GM18867 (cell line): ENCODE data around the gene THAP9.
"Not testable (repeated sequence)": the region's sequence is repeated elsewhere in the genome, so short reads cannot be mapped to it uniquely, and the experiment has no call there.

ENCODE experiments used
- ATAC-seq: cut with Tn5 transposase; IDR thresholded peaks from one replicate; pipeline ENCODE4 v1.9.1; 2021; ENCODE audit warnings: mild to moderate bottlenecking, moderate library complexity; ENCODE audit not compliant: unreplicated experiment

The THAP9 gene

DNA sequence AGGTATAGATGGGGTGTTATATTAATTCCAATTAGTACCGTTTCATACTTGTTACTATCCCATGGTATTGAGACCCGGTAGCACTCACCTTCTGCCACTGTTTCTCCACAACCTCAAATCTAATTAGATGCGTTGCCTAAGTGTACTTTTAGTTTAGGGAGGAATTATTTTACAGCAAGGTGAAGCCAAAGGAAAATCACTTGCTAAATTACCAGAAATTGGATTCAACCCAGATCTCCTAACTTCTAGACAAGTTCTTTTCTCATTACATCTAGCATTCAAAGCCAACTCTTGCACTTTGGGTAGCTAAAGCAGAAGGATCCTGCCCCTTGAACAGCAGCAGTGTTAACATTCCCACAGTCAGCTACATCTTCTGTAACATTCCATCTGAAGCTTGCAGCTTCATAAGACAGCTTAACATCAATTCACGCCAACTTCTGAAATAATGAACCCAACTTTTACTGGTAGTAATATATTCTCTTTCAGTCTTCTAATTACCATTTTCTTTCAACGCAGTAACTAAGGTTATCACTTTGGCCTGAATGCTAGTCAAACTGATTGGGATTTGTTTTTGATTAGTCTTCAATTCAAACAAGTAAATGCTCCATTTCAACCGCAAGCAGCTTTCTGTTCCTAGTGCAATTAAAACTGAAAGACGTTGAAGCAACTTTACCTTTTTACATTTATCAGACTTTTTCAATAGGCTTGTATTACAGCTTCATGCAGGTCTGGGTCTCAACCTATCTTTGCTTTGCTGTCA, 8.6 kb upstream of the THAP9 start:
- ATAC-seq: peak; percentile 1

DNA sequence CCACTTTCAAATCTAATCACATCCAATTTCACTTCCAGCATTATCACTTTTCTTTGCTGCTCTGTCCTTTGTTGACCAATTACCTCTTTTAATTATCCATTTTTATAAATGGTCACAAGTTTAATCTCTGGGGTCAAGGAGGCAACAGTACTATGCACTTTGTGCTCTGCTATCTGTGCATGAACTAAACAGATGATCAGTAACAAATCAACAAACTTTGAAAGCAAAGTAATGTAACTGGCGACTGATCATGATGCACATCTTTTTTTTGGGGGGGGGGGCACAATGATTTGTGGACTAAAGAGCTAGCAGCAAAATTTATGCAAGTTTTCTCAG, 8.1 kb upstream of the THAP9 start:
- no peak for ATAC-seq

DNA sequence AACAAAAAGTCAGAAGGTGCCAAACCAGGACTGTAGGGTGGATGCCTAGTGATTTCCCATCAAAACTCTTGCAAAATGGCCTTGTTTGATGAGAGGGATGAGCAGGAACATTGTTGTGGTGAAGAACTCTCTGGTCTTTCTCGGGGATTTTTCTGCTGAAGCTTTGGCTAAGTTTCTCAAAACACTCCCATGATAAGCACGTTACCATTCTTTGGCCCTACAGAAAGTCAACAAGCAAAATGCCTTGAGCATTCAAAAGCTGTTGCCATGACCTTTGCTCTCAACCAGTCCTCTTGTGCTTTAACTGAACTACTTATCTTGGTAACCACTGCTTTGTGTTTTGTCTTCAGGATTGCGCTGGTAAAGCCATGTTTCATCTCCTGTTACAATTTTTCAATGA, 6.6 kb upstream of the THAP9 start:
- ATAC-seq: no peak

DNA sequence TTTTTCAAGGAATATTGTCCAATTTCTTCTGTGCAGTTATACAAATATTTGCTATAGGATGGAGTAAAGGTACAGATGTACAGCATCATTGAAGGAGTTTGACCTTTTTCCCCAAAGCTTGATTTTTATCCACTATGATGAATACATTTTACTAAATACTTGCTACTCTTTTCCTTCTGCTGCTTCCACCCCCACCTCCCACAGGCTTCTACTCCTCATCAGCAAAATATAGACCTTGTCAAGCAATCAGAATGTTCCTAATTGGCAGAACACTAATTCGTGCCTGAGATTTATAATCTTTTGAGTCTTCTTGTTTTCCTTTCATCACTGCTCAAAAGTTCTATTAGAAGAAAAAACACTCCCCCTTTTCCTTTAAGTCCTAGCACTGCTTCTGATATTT, 3.8 kb upstream of the THAP9 start:
- ATAC-seq: no peak

DNA sequence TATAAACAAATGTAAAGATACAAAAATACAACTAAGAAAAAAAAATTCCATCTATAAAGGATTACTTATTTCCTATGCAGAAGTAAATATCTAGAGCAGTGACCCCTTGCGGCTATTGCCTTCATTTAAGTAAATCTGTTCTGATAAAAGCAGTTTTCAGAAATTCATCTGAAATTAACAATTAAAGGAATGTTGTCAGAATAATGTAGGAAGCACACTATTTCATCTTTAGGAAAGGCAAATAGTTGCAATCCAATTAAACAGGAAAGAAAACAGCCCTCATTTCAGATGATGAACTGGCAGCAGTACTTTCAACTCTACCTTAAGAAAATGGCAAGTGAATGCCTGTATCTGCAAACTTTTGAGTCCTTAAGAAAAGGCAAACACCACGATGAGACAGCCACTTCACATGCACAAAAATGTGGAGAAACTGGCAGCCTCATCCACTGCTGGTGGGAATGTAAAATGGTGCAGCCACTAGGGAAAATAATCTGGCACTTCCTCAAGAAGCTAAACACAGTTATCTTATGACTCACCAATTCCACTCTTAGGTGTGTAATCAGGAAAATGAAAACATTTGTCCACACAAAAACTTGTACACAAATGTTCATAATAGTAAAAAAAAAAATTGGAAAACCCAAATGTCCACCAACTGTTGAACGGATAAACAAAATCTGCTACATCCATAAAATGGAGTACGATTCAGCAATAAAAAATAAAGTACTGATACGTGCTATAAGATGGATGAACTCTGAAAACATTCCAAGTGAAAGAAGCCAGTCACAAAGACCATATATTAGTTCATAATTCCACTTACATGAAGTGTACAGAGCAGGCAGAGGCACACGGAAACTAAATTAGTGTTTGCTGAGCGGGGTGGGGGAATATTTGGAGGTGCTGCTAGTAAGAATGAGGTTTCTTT, 2.0 kb upstream of the THAP9 start:
- ATAC-seq: no peak

DNA sequence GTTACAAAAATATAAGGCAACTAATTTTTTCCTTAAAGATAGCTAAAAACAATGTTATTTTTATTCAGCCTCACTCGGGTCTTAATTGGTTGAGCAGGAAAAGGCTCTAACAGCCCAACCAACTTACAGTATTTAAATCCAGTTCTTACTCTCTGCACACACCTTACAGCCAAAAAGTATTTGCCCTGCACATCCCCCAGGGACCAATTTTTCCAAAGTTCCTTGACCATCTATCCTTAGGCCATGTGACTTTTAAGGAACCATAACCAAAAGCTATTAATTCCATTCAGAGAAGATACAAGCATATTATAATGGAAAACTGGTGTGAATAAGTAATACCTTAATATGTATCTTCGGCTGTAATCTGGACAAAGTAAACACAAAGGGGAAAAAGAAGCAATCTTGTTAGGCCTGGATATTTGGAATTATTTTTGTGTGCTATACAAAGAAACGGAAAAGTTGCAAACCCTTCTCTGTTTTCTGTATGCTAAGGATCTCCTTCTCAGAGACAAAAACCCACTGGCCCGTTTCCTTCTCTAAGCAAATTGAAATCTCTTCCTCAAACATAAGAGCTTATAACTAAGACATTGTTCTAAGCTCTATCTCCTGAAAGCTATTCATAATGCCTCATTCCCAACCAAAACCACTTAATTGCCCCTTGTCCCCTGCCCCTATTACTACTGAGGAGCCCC, 1.0 kb upstream of the THAP9 start:
- no peak for ATAC-seq

GRCh38 chr4:82900066-82900410, 497 bp upstream of the THAP9 start:
- ATAC-seq: peak; percentile 7

GRCh38 chr4:82901183-82901718, 716 bp downstream of the THAP9 start:
- ATAC-seq: no peak

DNA sequence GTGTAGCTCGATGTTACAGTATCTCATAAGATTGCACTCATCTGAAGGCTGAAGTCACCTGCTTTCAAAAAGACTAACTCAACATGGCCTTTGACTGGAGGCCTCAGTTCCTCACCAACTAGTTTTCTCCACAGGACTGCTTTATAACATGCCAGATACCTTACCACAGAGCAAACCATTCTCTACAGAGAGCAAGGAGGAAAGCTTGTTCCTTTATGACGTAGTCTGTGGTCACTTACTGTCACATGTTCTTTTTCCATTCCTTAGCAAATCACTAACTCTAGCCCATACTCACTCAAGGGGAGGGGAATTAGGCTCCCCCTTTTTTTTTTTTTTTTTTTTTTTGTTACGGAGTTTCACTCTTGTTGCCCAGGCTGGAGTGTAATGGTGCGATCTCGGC, 3.2 kb downstream of the THAP9 start:
- no peak for ATAC-seq

- peak; percentile 49 for ATAC-seq
Observed at GRCh38 chr4:82905205-82905604, 4.7 kb downstream of the THAP9 start.

GRCh38 chr4:82906469-82906868, 5.9 kb downstream of the THAP9 start:
- peak; percentile 50 for ATAC-seq

- ATAC-seq: no peak
Observed at GRCh38 chr4:82909326-82909725, 8.8 kb downstream of the THAP9 start.

GRCh38 chr4:82913305-82913704, 12.8 kb downstream of the THAP9 start:
- no peak for ATAC-seq

DNA sequence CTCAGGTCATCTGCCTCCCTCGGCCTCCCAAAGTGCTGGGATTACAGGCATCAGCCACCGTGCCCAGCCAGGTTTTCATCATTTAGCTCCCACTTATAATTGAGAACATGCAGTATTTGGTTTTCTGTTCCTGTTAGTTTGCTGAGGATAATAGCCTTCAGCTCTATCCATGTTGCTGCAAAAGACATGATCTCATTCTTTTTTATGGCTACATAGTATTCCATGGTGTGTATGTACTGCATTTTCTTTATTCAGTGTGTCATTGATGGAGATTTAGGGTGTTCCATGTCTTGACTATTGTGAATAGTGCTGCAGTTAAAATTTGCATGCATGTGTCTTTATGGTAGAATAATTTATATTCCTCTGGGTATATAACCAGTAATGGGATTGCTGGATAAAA, 13.4 kb downstream of the THAP9 start:
- ATAC-seq: not testable (repeated sequence)

DNA sequence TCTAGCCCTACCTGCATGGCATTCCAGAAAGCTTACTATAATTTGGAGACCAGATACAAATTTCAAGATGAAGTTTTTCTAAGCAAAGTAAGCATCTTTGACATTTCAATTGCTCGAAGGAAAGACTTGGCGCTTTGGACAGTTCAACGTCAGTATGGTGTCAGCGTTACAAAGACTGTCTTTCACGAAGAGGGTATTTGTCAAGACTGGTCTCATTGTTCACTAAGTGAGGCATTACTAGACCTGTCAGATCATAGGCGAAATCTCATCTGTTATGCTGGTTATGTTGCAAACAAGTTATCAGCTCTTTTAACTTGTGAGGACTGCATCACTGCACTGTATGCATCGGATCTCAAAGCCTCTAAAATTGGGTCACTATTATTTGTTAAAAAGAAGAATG, 17.6 kb downstream of the THAP9 start:
- no peak for ATAC-seq

- no peak for ATAC-seq
Observed at GRCh38 chr4:82919386-82919785, 18.9 kb downstream of the THAP9 start.

- no peak for ATAC-seq
Observed at GRCh38 chr4:82921795-82922194, 21.3 kb downstream of the THAP9 start.

DNA sequence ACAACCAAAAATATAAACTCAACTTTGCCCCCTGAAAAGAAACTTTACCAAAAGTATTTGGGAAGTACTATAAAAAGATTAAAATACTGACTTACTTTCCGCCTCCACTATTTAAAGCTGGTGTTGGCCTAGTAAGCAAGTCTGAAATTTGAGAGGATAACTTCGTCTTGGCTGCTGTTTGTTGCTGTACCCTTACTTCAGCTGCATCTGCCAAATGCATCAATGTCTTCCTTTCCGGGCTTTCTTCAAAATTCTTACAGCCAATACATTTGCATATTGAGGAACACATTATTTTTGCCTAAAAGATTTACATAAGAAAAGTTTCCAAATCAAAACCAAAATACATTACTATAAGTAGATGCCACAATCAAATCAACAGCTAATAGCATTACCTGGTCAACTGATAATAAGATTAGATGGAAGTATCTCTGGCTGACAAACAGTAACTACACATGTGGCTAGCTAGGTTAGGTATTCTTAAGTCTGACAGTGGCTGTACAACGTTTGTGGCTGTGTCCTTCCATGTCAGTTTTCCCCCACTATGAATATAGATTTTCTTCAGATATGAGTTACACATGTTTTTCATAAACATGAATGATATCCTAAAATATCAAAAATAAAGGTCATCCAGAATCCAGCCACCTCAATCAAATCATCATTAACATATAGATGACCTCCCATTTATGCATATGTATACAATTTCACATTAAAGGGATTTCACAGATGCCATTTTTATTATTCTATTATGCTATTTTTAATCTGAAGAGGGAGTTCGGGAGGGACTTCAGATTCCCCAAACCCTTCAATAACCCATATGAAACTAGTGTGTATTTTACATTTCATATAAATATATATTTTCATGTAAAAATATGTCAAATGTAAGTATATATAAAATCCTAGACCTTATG, 30.6 kb downstream of the THAP9 start:
- ATAC-seq: no peak

DNA sequence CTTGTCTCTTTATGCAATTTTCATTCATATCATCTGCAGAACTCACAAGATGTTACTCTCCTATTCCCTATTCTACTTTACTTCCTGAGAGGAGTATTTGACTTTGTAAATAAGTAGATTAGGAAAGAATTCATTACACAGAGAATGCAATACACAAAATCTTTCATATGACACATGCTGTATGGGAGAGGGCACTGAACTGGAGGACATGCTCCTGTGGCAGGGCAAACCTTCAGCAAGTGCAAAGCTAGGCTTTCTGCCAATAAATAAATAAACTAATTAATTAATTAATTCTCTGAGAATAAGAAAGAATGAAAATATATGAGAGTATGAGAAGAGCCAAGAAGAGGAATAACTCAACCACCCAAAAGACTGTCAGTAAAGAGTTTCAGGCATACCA, 33.9 kb downstream of the THAP9 start:
- ATAC-seq: no peak

DNA sequence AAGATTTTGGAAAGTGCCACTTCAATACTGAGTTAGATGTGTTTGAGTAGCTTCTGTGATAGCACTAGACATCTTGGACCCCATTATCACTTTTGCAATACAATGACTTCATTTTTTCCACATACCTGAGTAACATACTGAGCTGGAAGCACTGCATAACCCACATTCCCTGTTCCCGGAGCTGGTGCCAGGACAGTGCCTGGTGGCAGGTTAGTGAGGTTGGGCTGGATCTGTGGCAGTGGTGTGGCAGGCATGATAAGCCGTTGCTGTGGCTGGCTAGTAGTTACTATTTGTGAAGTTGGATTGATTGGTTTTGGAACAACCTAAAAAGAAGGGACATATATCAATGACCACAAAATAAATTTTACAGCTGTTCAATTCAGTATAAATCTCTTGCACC, 38.9 kb downstream of the THAP9 start:
- no peak for ATAC-seq

DNA sequence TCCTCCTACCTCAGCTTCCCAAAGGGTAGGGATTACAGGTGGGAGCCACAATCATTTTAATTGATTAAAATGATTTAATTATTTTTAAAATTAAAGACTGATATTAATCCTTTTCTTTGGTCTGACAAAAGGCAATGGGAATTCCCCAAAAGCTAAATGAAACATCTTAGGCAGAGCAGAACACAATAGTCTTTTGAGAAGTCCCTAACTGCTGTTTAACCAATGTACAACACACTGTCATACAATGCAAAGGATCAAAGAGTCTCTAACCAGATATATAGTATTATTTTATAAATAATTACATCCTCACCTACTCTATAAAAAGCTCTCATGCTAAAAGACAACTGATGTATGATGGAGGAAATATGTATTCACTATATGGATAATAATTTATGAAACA, 47.0 kb downstream of the THAP9 start:
- no peak for ATAC-seq
